Suprapubic skin (tissue), 4 donors: Measurements from ENCODE around the gene KSR2. TPM values are rescaled to one million over a fixed set of nuclear protein-coding genes. Genes with fewer than 3 reads are reported as not detected.

Source experiments
- DNase-seq, 2 donors: peaks; one replicate each; pipeline ENCODE4 v3.0.0-alpha.2; 2019; ENCODE audit warnings: low spot score in 2 of 2
- H3K27ac ChIP-seq: fragments of 200-600 bp; sonication (generic); one replicate; pipeline ENCODE4 v1.5.1; 2019
- H3K27me3 ChIP-seq: fragments of 200-600 bp; sonication (generic); one replicate; pipeline ENCODE4 v1.5.1; 2019
- H3K36me3 ChIP-seq: fragments of 200-600 bp; sonication (generic); one replicate; pipeline ENCODE4 v1.5.1; 2019
- H3K4me1 ChIP-seq: fragments of 200-600 bp; sonication (generic); one replicate; pipeline ENCODE4 v1.5.1; 2019
- H3K4me3 ChIP-seq: fragments of 200-600 bp; sonication (generic); one replicate; pipeline ENCODE4 v1.5.1; 2019; ENCODE audit warnings: mild to moderate bottlenecking
- H3K9me3 ChIP-seq: fragments of 200-600 bp; sonication (generic); one replicate; pipeline ENCODE4 v1.5.1; 2019
- EP300 ChIP-seq: sonication (generic); formaldehyde crosslinking; IDR thresholded peaks from one replicate; pipeline ENCODE4 v1.6.1; 2017; ENCODE audit warnings: antibody characterized with exemption
- POLR2A ChIP-seq, 2 donors: fragments of 450-650 bp; IDR thresholded peaks; one replicate each; pipeline ENCODE4 v1.6.1; 2017; ENCODE audit warnings: antibody characterized with exemption in 2 of 2, mild to moderate bottlenecking in 2 of 2, moderate library complexity in 2 of 2
- POLR2AphosphoS5 ChIP-seq, 3 donors: sonication (generic); formaldehyde crosslinking; IDR thresholded peaks; one replicate each; pipeline ENCODE4 v1.6.1; 2017; ENCODE audit warnings: antibody characterized with exemption in 3 of 3
- WGBS: methylation state at CpG from one replicate; pipeline ENCODE4 v1.1.5; 2018; 5-methylcytosine and 5-hydroxymethylcytosine counted together
- total RNA-seq, 4 donors: library from RNA; depleted of rRNA; stranded (reverse); fragments of >200 nt; gene quantifications; one replicate each; pipeline ENCODE4 v1.1.0, GENCODE V29; 2016
- TF ChIP-seq, protein P1 (sequence below), 2 donors: fragments of 200-600 bp in 1 of 2; fragments of 450-650 bp in 1 of 2; sonication (generic) in 1 of 2; IDR thresholded peaks; one replicate each; pipeline ENCODE4 v1.5.1; 2016 to 2019; ENCODE audit warnings: antibody characterized with exemption in 2 of 2, mild to moderate bottlenecking in 1 of 2, moderate library complexity in 1 of 2

The KSR2 gene
- total RNA-seq, 4 donors from 2014 or later, result 0.24 to 0.39 (median 0.38) TPM; not detected in 1

DNA sequence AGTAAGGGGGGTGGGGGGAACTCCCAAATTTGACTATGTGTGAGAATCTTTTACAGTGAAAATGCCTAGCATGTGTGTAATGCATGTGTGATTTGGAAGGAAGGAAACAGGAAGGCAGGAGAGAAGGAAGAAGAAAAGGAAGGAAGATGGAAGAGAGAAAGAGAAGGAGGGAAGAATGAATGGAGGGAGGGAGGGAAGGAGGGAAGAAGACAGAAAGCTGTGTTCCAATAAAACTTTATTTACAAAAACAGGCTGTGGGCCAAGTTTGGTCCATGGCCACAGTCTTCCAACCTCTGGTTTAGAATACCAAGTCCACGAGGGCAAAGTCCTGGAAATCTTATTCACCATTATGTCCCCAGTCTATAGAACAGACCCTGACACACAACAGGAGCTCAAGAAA is 278.9 kb downstream of the KSR2 start:
- DNase-seq, result no peak
- no peak overlapping the region for H3K27ac ChIP-seq
- H3K4me3 ChIP-seq, result no peak overlapping the region
- WGBS, result 64% methylated on average over 1 of the region's 1 CpG
- H3K9me3 ChIP-seq, result no peaks in the 10 kb centered on the region
- peaks cover 20% of the 10 kb centered on the region for H3K4me1 ChIP-seq
- H3K27me3 ChIP-seq, result peaks cover 5% of the 10 kb centered on the region
- no peaks in the 10 kb centered on the region for H3K36me3 ChIP-seq
- TF ChIP-seq POLR2AphosphoS5 (IDR thresholded peaks at IDR 0.05) (no peak), POLR2A (IDR thresholded peaks at IDR 0.05) (no peak), EP300 (no peak)
- TF ChIP-seq, protein P1, sequence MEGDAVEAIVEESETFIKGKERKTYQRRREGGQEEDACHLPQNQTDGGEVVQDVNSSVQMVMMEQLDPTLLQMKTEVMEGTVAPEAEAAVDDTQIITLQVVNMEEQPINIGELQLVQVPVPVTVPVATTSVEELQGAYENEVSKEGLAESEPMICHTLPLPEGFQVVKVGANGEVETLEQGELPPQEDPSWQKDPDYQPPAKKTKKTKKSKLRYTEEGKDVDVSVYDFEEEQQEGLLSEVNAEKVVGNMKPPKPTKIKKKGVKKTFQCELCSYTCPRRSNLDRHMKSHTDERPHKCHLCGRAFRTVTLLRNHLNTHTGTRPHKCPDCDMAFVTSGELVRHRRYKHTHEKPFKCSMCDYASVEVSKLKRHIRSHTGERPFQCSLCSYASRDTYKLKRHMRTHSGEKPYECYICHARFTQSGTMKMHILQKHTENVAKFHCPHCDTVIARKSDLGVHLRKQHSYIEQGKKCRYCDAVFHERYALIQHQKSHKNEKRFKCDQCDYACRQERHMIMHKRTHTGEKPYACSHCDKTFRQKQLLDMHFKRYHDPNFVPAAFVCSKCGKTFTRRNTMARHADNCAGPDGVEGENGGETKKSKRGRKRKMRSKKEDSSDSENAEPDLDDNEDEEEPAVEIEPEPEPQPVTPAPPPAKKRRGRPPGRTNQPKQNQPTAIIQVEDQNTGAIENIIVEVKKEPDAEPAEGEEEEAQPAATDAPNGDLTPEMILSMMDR (IDR thresholded peaks at IDR 0.05), result no peak

DNA sequence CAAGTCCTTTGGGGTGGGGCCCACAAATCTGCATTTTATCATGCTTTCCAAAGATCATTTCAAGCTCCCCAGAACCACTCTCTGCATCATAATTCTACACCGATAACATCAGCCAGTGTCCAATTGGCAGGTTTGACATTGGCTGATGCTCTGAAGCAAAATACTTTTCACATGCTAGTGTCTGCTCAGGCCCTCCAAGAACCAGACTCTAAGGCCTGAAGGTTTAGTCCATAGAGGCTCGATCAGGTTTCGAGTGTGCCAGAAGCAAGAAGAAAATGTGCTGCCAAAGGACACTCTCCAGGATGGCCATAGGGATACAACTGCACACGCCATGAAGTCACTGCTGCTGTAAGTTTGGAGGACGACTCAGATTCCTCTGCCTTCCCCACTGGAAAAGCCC is 280.3 kb downstream of the KSR2 start:
- Histone ChIP-seq H3K27me3 (peaks cover 5% of the 10 kb centered on the region), H3K4me1 (peaks cover 22% of the 10 kb centered on the region), H3K9me3 (no peaks in the 10 kb centered on the region), H3K36me3 (no peaks in the 10 kb centered on the region), H3K27ac (no peak overlapping the region), H3K4me3 (no peak overlapping the region)
- WGBS, result 78% methylated on average over 5 of the region's 5 CpGs
- DNase-seq, result no peak
- TF ChIP-seq POLR2A (IDR thresholded peaks at IDR 0.05) (no peak), POLR2AphosphoS5 (IDR thresholded peaks at IDR 0.05) (no peak), EP300 (no peak)
- TF ChIP-seq, protein P1 (IDR thresholded peaks at IDR 0.05), result no peak

DNA sequence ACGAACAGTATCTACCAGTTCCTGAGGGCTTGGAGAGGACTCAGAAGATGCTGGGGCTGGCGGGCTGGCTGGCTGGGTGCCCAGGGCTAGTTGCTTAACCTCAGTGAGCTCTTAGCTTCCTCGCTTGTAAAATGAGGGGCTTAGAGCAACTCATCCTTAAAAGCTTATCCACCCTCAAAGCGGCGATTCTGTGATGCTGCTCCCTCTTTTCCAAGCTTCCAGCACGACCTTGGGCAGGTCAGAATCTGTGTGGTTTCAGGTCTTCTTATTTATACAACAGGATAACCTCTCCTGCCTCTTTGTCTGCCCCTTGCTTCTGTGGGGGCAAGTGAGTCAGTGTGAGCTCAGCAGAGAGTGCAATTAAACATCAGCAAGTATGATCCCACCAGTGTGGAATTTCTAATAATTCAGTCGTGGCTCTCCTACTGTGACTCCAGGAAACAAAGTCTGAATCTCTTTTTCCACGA is 281.8 kb downstream of the KSR2 start:
- peak overlapping the region; percentile 63 for H3K27ac ChIP-seq
- WGBS, result 29% methylated on average over 8 of the region's 8 CpGs
- peak; percentile 81 to 83 for DNase-seq

DNA sequence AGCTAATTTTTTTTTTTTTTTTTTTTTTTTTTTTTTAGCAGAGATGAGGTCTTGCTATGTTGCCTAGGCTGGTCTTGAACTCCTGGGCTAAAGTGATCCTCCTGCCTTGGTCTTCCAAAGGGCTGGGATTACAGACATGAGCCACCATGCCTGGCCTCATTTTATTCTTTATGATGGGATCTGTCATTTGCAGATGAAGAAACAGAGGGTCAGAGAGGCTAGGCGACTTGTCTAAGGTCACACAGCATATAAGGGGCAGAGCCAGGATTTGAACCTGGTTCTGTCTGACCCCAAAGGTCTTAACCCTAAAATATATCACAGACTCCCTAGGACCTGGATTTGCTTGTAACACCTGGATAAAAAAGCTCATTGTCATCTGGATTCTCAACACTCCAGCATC is 282.6 kb downstream of the KSR2 start:
- DNase-seq, result no peak
- 82% methylated on average over 1 of the region's 1 CpG for WGBS
- Histone ChIP-seq H3K27me3 (peaks cover 5% of the 10 kb centered on the region), H3K4me3 (no peak overlapping the region), H3K27ac (peak overlapping the region; percentile 63), H3K36me3 (no peaks in the 10 kb centered on the region), H3K9me3 (no peaks in the 10 kb centered on the region), H3K4me1 (peaks cover 22% of the 10 kb centered on the region)
- TF ChIP-seq POLR2A (IDR thresholded peaks at IDR 0.05), result no peak
- no peak for TF ChIP-seq EP300
- TF ChIP-seq POLR2AphosphoS5 (IDR thresholded peaks at IDR 0.05), result no peak
- TF ChIP-seq, protein P1 (IDR thresholded peaks at IDR 0.05), result no peak

More for the DNA sequence above, 281.8 kb downstream of the KSR2 start:
- H3K9me3 ChIP-seq, result no peaks in the 10 kb centered on the region
- H3K4me3 ChIP-seq, result no peak overlapping the region
- no peak for TF ChIP-seq POLR2AphosphoS5 (IDR thresholded peaks at IDR 0.05)
- TF ChIP-seq, protein P1 (IDR thresholded peaks at IDR 0.05), result no peak
- TF ChIP-seq POLR2A (IDR thresholded peaks at IDR 0.05), result no peak
- no peak for TF ChIP-seq EP300
- H3K36me3 ChIP-seq, result no peaks in the 10 kb centered on the region
- peaks cover 5% of the 10 kb centered on the region for H3K27me3 ChIP-seq
- H3K4me1 ChIP-seq, result peaks cover 22% of the 10 kb centered on the region

DNA sequence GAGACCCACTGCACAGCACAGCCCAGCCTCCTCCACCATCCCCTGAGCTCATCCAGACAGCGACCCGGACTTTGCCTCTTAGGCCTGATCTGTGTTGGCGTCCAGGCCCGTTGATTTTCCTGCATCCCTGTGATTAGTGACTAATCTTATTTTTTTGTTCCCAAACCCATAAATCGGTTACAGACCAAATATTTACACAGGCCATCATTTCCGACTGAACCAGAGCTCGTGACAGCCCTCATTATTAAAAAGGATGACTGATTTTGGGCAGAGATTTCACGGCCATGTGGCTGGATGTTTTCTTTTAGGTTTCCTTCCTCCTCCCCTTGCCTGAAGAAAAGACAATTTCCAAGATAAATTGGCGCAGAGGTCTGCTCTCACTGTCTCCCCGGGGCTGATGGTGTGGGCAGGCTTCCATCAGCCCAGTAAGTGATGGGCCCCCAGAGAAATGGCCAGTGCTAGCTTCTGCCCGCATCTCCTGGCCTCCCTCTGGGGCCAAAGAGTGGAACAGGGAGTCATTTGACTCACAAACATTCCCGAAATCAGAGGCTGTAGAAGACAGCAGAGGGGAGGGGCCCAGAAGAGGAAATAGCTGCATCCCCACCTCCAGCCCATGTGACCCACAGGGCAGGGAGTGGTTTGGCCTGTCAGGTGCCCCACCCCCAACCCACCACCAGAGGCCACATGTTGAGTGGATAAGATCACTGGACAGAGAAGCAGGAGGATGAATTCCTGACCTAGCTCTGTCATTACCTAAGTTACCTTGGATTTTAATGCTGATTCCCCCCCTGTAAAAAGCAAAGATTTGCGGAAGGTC is 283.5 kb downstream of the KSR2 start:
- H3K4me3 ChIP-seq, result no peak overlapping the region
- DNase-seq, result peak; percentile 83 to 89
- peak overlapping the region; percentile 78 for H3K27ac ChIP-seq

More for the DNA sequence above, 283.5 kb downstream of the KSR2 start:
- peaks cover 5% of the 10 kb centered on the region for H3K27me3 ChIP-seq
- no peaks in the 10 kb centered on the region for H3K9me3 ChIP-seq
- no peaks in the 10 kb centered on the region for H3K36me3 ChIP-seq
- H3K4me1 ChIP-seq, result peaks cover 22% of the 10 kb centered on the region
- WGBS, result 22% methylated on average over 13 of the region's 13 CpGs
- TF ChIP-seq POLR2AphosphoS5 (IDR thresholded peaks at IDR 0.05), result no peak
- TF ChIP-seq, protein P1 (IDR thresholded peaks at IDR 0.05), result peak in 1 of 2 donors; percentile 11
- no peak for TF ChIP-seq POLR2A (IDR thresholded peaks at IDR 0.05)
- no peak for TF ChIP-seq EP300
